K562 (cell line): Measurements from ENCODE around the gene IMPDH2. TPM values are rescaled to one million over a fixed set of nuclear protein-coding genes. Genes with fewer than 3 reads are reported as not detected.

Experiments
- ARNT ChIP-seq, 2 experiments: fragments of 450-650 bp; IDR thresholded peaks; 2 replicates each; pipeline ENCODE4 v1.6.1; 2016; ENCODE audit warnings: mild to moderate bottlenecking in 1 of 2
- CC2D1A ChIP-seq: fragments of 450-650 bp; IDR thresholded peaks from 2 replicates; pipeline ENCODE4 v1.6.1; 2017; ENCODE audit warnings: mild to moderate bottlenecking
- CCNT2 ChIP-seq: IDR thresholded peaks from 2 replicates; pipeline ENCODE4 v1.6.1; 2011; ENCODE audit warnings: borderline replicate concordance, low read depth, mild to moderate bottlenecking, moderate library complexity, mixed read lengths, low read length; ENCODE audit not compliant: insufficient read length; ENCODE audit errors: extremely low read depth
- CHCHD3 ChIP-seq: fragments of 250-450 bp; sonication (Bioruptor Pico); IDR thresholded peaks from 2 replicates; pipeline ENCODE4 v2.1.2; 2022; ENCODE audit warnings: mild to moderate bottlenecking
- ETS2 ChIP-seq: IDR thresholded peaks from 2 replicates; pipeline ENCODE4 v1.6.1; 2016; ENCODE audit warnings: borderline replicate concordance, missing genetic modification characterization, mild to moderate bottlenecking, moderate library complexity, missing compliant biosample characterization; ENCODE audit not compliant: poor library complexity, severe bottlenecking
- ETV1 ChIP-seq: fragments of 450-650 bp; conservative IDR thresholded peaks from 2 replicates; pipeline ENCODE4 v1.6.1; 2016; ENCODE audit warnings: missing genetic modification characterization, control low read depth, low read depth, missing compliant biosample characterization
- FOXA1 ChIP-seq: fragments of 450-650 bp; IDR thresholded peaks from 2 replicates; pipeline ENCODE4 v1.6.1; 2016; ENCODE audit warnings: mild to moderate bottlenecking, borderline replicate concordance
- HSF4 ChIP-seq: fragments of 250-450 bp; sonication (Bioruptor Pico); IDR thresholded peaks from 2 replicates; pipeline ENCODE4 v2.1.2; 2022; ENCODE audit warnings: mild to moderate bottlenecking, moderate library complexity, borderline replicate concordance
- ILF3 ChIP-seq: fragments of 450-650 bp; IDR thresholded peaks from 2 replicates; pipeline ENCODE4 v1.6.1; 2018; ENCODE audit warnings: antibody characterized with exemption, mild to moderate bottlenecking, moderate library complexity, borderline replicate concordance
- ZBTB40 ChIP-seq, 2 experiments: fragments of 450-650 bp in 1 of 2; sonication (generic) in 1 of 2; formaldehyde crosslinking in 1 of 2; IDR thresholded peaks; 2 replicates each; pipeline versions ENCODE4 v1.7.1 to v1.9.0; 2016 to 2022; ENCODE audit warnings: inconsistent platforms in 1 of 2, mild to moderate bottlenecking in 1 of 2, missing genetic modification reagents in 1 of 2
- ZBTB8A ChIP-seq: fragments of 450-650 bp; IDR thresholded peaks from 2 replicates; pipeline ENCODE4 v1.6.1; 2018; ENCODE audit warnings: mild to moderate bottlenecking, moderate library complexity; ENCODE audit not compliant: partially characterized antibody
- ZKSCAN3 ChIP-seq: fragments of 250-450 bp; sonication (Bioruptor Pico); IDR thresholded peaks from 2 replicates; pipeline ENCODE4 v1.4.0; 2020
- ZNF77 ChIP-seq: fragments of 250-450 bp; sonication (Bioruptor Pico); IDR thresholded peaks from 2 replicates; pipeline ENCODE4 v1.5.0; 2020
- ZSCAN32 ChIP-seq: fragments of 450-650 bp; formaldehyde crosslinking; IDR thresholded peaks from 2 replicates; pipeline ENCODE4 v1.4.0; 2020; ENCODE audit warnings: mild to moderate bottlenecking, moderate library complexity
- polyA plus RNA-seq, 8 experiments: library from polyadenylated mRNA; depleted of rRNA in 4 of 8; stranded (reverse) in 5 of 8; unstranded in 3 of 8; fragments of >200 nt; fragmentation: Nextera tagmentation in 2 of 8; fragmentation: Illumina TruSeq in 1 of 8; extraction: Ambion mirVana in 2 of 8; extraction: Trizol in 1 of 8; gene quantifications; 2 replicates each; pipeline versions ENCODE4 v1.2.1 to v1.2.3, GENCODE V29; 2011 to 2014; ENCODE audit warnings: inconsistent platforms in 1 of 8, missing spikeins in 1 of 8
- total RNA-seq, 7 experiments: library from RNA; depleted of rRNA in 6 of 7; stranded (reverse); fragments of >200 nt in 6 of 7; fragmentation: Illumina TruSeq in 2 of 7; extraction: Trizol in 2 of 7; gene quantifications; 2 replicates each; pipeline versions ENCODE4 v1.2.1 to v1.2.3, GENCODE V29; 2011 to 2021; ENCODE audit warnings: low replicate concordance in 1 of 7
- TF ChIP-seq, protein P1 (sequence below): fragments of 200-800 bp; sonication (Bioruptor generic); IDR thresholded peaks from 2 replicates; pipeline ENCODE4 v1.6.1; 2017; ENCODE audit warnings: missing genetic modification characterization, missing compliant biosample characterization
- TF ChIP-seq, protein P2 (sequence below): fragments of 250-450 bp; sonication (Bioruptor Pico); IDR thresholded peaks from 2 replicates; pipeline ENCODE4 v1.4.0; 2020; ENCODE audit warnings: mild to moderate bottlenecking, moderate library complexity

The IMPDH2 gene
- total and polyA plus RNA-seq, 9 of the 15 experiments (the other 6 are each of a cell fraction or from before 2014, with no cell fraction given) = 318 to 507 (median 366) TPM

GRCh38 chr3:49021213-49021812 lies 7.9 kb downstream of the IMPDH2 start (continued):
- TF ChIP-seq ZBTB40 (IDR thresholded peaks at IDR 0.05) (no peak), ZBTB40 (CRISPR knock-in tag; IDR thresholded peaks at IDR 0.05) (no peak), CHCHD3 (CRISPR knock-in tag) (no peak; the same call in 1 of the 2 replicates), CCNT2 (peak; percentile 79), FOXA1 (no peak), ZKSCAN3 (no peak), HSF4 (CRISPR knock-in tag) (no peak), ZSCAN32 (no peak), ETV1 (tag) (0 out of 2 replicates have a peak, but pooled peaks have one; percentile 47), ILF3 (no peak), ETS2 (tag) (no peak), ZBTB8A (no peak), ZNF77 (CRISPR knock-in tag) (no peak), ARNT (IDR thresholded peaks at IDR 0.05) (no peak), CC2D1A (no peak)
- TF ChIP-seq, protein P1, sequence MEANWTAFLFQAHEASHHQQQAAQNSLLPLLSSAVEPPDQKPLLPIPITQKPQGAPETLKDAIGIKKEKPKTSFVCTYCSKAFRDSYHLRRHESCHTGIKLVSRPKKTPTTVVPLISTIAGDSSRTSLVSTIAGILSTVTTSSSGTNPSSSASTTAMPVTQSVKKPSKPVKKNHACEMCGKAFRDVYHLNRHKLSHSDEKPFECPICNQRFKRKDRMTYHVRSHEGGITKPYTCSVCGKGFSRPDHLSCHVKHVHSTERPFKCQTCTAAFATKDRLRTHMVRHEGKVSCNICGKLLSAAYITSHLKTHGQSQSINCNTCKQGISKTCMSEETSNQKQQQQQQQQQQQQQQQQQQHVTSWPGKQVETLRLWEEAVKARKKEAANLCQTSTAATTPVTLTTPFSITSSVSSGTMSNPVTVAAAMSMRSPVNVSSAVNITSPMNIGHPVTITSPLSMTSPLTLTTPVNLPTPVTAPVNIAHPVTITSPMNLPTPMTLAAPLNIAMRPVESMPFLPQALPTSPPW (CRISPR knock-in tag) = peak; percentile 56
- TF ChIP-seq, protein P2, sequence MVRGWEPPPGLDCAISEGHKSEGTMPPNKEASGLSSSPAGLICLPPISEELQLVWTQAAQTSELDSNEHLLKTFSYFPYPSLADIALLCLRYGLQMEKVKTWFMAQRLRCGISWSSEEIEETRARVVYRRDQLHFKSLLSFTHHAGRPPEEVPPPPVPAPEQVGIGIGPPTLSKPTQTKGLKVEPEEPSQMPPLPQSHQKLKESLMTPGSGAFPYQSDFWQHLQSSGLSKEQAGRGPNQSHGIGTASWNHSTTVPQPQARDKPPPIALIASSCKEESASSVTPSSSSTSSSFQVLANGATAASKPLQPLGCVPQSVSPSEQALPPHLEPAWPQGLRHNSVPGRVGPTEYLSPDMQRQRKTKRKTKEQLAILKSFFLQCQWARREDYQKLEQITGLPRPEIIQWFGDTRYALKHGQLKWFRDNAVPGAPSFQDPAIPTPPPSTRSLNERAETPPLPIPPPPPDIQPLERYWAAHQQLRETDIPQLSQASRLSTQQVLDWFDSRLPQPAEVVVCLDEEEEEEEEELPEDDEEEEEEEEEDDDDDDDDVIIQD (CRISPR knock-in tag) = no peak
